Urinary bladder (tissue), 4 donors: ENCODE measurements around the gene ISCA2. TPM values are rescaled to one million over a fixed set of nuclear protein-coding genes. Genes with fewer than 3 reads are reported as not detected.
A peak's percentile ranks its signal among the peaks of the same experiment; 100 is the strongest.

Source experiments
- DNase-seq: peaks from one replicate; pipeline ENCODE4 v3.0.0-alpha.2; 2015; ENCODE audit errors: extremely low spot score
- H3K27ac ChIP-seq: one replicate; pipeline ENCODE4 v1.5.1; 2013; ENCODE audit warnings: low read depth, mild to moderate bottlenecking, moderate library complexity
- H3K36me3 ChIP-seq: one replicate; pipeline ENCODE4 v1.6.1; 2013; ENCODE audit warnings: mild to moderate bottlenecking, moderate library complexity; ENCODE audit not compliant: insufficient read depth
- H3K4me1 ChIP-seq: one replicate; pipeline ENCODE4 v1.6.1; 2013; ENCODE audit warnings: mild to moderate bottlenecking, moderate library complexity; ENCODE audit not compliant: insufficient read depth
- H3K4me3 ChIP-seq: one replicate; pipeline ENCODE4 v1.5.1; 2013; ENCODE audit warnings: low read depth, low read length
- WGBS: extraction: QIAGEN DNeasy Blood & Tissue Kit; methylation state at CpG from one replicate; pipeline ENCODE4 v1.1.7; 2013; 5-methylcytosine and 5-hydroxymethylcytosine counted together
- polyA plus RNA-seq: library from polyadenylated mRNA; stranded (reverse); fragments of 200-250 nt; gene quantifications from one replicate; pipeline ENCODE4 v1.2.3, GENCODE V29; 2013
- total RNA-seq: library from RNA; depleted of rRNA; stranded (reverse); fragments of >200 nt; gene quantifications from one replicate; pipeline ENCODE4 v1.2.3, GENCODE V29; 2014
- donor health status: healthy with polysubstance abuse.
- donor health status: healthy.

Gene ISCA2
- total and polyA plus RNA-seq, 2 donors, result 18.2 to 19.1 TPM

GRCh38 chr14:74518221-74518620 is 24.7 kb downstream of the ISCA2 start:
- Histone ChIP-seq H3K36me3 (no peaks in the 10 kb centered on the region), H3K4me3 (no peak overlapping the region), H3K27ac (no peak overlapping the region), H3K4me1 (no peaks in the 10 kb centered on the region)
- 79% methylated on average over 6 of the region's 6 CpGs for WGBS
- DNase-seq, result no peak

DNA sequence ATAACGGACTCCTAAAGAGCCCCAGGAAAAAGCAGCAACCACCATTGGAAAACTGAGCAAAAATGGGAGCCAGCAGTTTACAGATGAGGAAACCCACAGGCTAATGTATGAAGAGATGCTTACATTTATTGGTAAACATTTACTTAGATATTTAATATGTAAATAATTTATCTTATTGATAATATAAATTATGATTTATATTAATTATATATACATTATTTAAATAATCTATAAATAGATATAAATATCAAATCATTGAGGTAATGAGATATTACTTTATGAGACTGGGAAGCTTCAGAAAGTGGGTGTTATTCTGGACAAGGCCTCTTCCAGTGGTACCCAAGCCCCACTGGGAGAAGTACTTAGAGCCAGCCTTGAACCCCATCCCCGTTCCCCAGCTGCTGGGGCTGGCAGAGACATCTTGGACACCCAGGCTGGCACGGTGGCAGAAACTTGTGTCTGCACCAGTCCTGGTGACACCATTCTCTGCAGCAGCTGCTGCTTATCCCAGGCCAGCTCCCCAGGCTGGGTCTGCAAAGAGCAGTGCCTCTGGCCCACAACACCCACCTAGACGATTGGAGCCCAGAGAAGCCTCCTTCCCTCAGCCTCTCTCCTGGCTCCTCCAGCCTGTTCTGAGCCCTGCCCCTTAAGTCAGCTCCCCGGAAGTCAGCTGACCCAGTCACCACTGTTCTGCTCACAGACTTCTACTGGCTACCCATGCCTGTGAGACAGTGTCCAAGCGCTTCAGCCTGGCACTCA is 25.9 kb downstream of the ISCA2 start:
- DNase-seq, result no peak
- Histone ChIP-seq H3K27ac (no peak overlapping the region), H3K36me3 (no peaks in the 10 kb centered on the region), H3K4me3 (no peak overlapping the region), H3K4me1 (no peaks in the 10 kb centered on the region)
- WGBS, result 84% methylated on average over 6 of the region's 6 CpGs

DNA sequence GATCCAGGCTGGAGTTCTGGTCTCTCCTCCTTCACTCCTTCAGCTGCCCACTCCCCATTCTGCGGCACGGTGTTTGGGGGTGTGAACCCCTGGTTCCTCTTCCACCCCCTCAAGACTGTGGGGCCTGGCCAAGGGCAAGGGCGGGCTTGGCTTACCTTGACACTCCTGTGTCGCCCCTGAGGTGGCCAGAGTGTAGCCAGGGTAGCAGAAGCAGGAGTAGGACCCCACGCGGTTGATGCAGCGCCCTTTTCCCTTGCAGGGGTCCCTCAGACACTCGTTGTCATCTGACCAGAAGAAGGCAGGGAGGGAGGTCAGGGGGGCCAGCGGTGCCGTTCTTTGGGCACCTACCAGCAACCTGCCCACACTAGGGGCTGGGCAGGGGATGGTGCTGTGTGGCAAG is 28.2 kb downstream of the ISCA2 start:
- H3K36me3 ChIP-seq, result no peaks in the 10 kb centered on the region
- 85% methylated on average over 10 of the region's 10 CpGs for WGBS
- DNase-seq, result no peak
- no peak overlapping the region for H3K27ac ChIP-seq
- H3K4me3 ChIP-seq, result no peak overlapping the region
- no peaks in the 10 kb centered on the region for H3K4me1 ChIP-seq

DNA sequence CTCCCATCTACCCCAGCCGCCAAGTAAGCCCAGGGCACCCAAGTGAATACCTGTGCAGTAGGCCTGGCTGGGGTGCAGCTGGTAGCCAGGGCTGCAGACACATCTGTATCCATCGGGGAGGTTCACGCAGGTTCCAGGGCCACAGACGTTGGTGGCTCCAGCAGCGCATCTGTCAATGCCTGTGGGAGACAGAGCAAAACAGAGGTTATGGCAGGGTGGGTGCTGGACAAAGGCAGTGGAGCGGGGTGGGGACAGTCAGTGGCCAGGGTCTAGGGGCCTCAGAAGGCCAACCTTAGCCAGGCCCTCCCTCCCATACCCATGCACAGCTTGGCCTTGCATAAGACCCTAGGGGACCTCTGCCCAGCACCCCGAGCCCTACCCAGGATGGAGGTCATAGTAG is 29.2 kb downstream of the ISCA2 start:
- no peak for DNase-seq
- Histone ChIP-seq H3K4me1 (no peaks in the 10 kb centered on the region), H3K4me3 (no peak overlapping the region), H3K36me3 (no peaks in the 10 kb centered on the region), H3K27ac (no peak overlapping the region)
- 95% methylated on average over 7 of the region's 7 CpGs for WGBS

DNA sequence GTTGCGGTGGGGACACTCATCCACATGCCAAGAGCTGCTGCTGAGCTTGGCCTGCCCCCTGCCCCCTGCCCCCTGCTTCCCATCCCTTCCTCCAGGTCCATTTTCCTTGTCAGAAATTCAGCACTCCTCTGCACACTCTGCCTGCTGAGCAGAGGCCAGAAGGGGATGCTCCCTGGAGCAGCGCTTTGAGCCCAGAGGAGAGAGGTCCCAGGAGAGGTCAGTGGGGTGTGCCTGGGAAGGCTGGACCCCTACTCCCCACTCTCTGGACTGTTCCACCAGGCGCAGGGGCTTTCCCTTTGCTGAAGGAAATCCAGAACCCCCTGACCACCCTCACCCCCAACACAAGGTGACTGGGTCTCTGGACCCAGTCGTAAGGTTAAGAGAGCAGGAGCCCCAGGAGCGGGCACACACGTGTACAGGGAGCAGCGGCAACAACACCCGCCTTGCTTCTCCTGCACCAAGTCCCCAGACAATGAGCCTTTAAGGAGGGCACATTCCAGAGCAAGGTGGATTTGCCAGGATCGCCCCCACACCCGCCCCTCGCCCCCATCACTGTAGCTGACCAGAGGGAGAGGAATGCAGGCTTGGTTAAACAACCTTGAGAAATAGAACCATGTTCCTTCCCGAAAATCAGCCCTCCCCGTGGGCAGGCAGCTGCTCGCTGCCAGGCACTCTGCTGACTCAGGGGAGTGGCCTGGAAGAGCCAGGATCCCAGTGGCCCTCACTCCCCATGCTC is 30.7 kb downstream of the ISCA2 start:
- no peak overlapping the region for H3K27ac ChIP-seq
- H3K36me3 ChIP-seq, result no peaks in the 10 kb centered on the region
- no peak for DNase-seq
- WGBS, result 80% methylated on average over 14 of the region's 14 CpGs
- no peak overlapping the region for H3K4me3 ChIP-seq
- H3K4me1 ChIP-seq, result no peaks in the 10 kb centered on the region

DNA sequence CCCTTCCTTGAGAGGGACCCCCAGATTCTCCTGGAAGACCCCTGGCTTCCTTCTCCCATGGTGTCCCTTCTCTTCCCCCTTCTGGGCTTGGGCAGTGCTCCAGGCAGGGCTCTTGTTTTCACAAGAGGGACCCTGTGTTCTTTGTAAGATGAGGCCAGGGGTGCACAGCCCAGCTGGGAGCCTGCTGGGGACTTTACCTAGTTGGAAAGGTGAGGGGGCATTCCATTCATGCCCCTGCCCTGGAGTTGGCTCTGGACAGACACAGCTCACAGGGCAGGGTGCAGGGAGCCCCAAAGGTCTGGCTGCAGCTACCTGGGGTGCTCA is 31.2 kb downstream of the ISCA2 start:
- Histone ChIP-seq H3K4me3 (no peak overlapping the region), H3K36me3 (no peaks in the 10 kb centered on the region), H3K27ac (no peak overlapping the region), H3K4me1 (no peaks in the 10 kb centered on the region)
- no peak for DNase-seq

DNA sequence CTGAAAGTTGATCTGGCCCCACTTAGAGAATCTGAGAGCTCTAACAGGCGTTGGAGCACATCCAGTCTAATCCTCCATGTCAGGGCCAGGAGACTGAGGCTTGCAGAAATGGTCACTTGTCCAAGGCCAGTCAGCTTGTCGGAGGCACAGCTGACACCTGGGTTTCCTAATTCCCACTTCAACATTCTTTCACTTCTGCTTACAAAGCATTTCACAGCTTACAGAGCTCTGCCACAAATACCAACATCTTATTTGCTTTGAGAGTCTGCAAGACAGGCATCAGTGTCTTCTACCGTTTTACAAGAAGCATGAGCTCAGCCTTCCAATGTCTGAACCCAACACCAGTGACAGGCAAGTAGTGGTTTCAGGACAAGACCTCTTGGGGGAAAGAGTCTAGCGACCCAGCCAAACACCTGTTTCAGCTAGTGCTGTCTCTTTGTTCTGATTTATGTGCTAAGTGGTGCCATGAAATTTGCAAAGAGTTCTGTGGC is 31.8 kb downstream of the ISCA2 start:
- 61% methylated on average over 4 of the region's 4 CpGs for WGBS
- no peaks in the 10 kb centered on the region for H3K36me3 ChIP-seq
- no peak overlapping the region for H3K4me3 ChIP-seq
- H3K4me1 ChIP-seq, result no peaks in the 10 kb centered on the region
- no peak overlapping the region for H3K27ac ChIP-seq
- DNase-seq, result no peak

- no peaks in the 10 kb centered on the region for H3K36me3 ChIP-seq
- H3K4me1 ChIP-seq, result no peaks in the 10 kb centered on the region
- no peak overlapping the region for H3K4me3 ChIP-seq
- no peak overlapping the region for H3K27ac ChIP-seq
- WGBS, result 83% methylated on average over 10 of the region's 10 CpGs
- DNase-seq, result no peak
Observed at GRCh38 chr14:74526854-74527585, 33.5 kb downstream of the ISCA2 start.

GRCh38 chr14:74527736-74528280 is 34.2 kb downstream of the ISCA2 start:
- 80% methylated on average over 10 of the region's 10 CpGs for WGBS
- Histone ChIP-seq H3K27ac (no peak overlapping the region), H3K4me3 (no peak overlapping the region), H3K36me3 (no peaks in the 10 kb centered on the region), H3K4me1 (no peaks in the 10 kb centered on the region)
- DNase-seq, result no peak

DNA sequence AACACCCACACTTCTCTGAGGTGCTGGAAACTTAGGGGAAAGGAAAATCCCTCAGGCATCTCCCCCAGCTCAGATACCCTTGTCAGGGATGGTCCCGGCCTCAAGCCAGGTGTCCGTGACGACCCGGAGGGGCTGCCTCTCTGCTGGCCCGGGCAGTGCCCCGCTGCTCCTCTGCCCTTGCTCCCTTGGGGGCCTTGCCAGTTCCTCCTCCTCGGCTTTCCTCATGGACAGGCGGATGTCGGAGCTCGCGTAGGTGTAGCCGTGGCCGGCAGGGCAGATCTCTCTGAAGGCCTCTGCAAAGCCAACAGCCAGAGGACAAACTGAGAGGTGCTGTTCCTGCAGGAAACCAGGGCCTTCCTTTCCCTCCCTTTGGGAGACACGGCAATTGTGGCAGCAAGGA is 34.8 kb downstream of the ISCA2 start:
- no peak overlapping the region for H3K4me3 ChIP-seq
- no peak overlapping the region for H3K27ac ChIP-seq
- H3K36me3 ChIP-seq, result no peaks in the 10 kb centered on the region
- 83% methylated on average over 14 of the region's 14 CpGs for WGBS
- no peaks in the 10 kb centered on the region for H3K4me1 ChIP-seq
- DNase-seq, result no peak

DNA sequence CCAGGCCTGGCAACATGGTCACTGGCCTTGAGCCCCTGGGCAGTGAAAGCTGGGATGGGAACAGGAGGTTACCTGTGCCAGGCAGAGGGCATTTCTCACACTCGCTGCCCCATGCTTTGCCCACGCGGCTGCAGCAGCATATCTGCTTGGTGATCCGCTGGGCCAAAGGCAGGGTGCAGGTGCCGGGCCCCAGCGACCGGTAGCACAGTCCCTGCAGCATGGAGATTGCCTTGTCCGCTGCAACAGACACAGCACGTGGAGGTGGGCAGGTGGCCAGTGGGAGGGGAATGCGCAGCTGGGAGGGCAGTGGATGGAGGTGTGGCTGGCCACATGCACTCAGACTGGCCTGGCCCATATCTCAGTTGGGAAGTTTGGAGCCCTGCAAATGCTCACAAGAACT is 35.3 kb downstream of the ISCA2 start:
- no peaks in the 10 kb centered on the region for H3K4me1 ChIP-seq
- H3K36me3 ChIP-seq, result no peaks in the 10 kb centered on the region
- DNase-seq, result no peak
- no peak overlapping the region for H3K4me3 ChIP-seq
- WGBS, result 90% methylated on average over 10 of the region's 10 CpGs
- no peak overlapping the region for H3K27ac ChIP-seq

DNA sequence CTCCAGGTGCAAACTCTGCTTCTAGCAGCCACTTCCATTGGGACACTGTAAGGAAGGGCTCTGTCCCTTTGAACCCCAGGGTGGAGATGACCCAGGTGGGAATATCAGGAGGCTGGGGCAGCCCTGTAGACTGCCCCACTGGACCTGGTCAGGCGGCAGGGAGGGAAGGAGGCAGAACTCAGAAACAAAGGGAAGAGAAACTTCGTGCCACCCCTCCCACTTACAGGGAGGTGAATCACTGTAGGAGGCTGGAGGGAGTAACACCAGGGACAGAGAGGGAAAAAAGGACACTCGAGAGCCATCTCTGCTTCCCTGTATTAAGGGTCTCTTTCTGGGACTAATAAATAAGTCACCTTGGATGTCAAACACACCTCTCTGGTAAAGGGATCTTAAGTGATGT is 37.4 kb downstream of the ISCA2 start:
- DNase-seq, result no peak
- no peak overlapping the region for H3K4me3 ChIP-seq
- WGBS, result 82% methylated on average over 3 of the region's 3 CpGs
- H3K27ac ChIP-seq, result no peak overlapping the region
- no peaks in the 10 kb centered on the region for H3K4me1 ChIP-seq
- H3K36me3 ChIP-seq, result no peaks in the 10 kb centered on the region

DNA sequence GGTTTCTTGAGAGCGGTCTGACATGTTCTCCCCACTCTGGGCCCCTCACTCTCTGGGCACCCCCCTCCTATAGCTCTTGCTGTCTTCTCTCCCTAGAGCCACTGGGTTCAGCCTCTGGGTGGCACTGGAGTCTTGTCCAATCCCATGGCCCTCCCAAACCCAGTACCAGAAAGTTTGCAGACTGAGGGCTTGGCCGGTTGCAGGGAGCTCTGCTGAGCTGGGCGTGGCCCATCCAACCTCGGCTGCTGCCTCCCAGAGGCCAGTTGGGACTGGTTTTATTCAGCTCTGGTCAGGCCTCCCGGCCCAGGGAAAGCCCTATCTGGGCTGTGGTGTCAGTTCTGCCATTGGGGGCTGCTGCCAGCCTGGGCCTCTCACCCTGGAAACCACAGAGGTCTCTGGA is 37.9 kb downstream of the ISCA2 start:
- peak; percentile 13 for DNase-seq
- WGBS, result 47% methylated on average over 5 of the region's 5 CpGs
- Histone ChIP-seq H3K4me3 (no peak overlapping the region), H3K4me1 (no peaks in the 10 kb centered on the region), H3K36me3 (no peaks in the 10 kb centered on the region), H3K27ac (no peak overlapping the region)

- H3K36me3 ChIP-seq, result no peaks in the 10 kb centered on the region
- no peaks in the 10 kb centered on the region for H3K4me1 ChIP-seq
- no peak overlapping the region for H3K27ac ChIP-seq
- H3K4me3 ChIP-seq, result no peak overlapping the region
- DNase-seq, result no peak
- WGBS, result 92% methylated on average over 10 of the region's 10 CpGs
Observed at GRCh38 chr14:74532246-74532645, 38.7 kb downstream of the ISCA2 start.
